Spinal cord (tissue), 10 donors: ENCODE measurements around the gene PAX8. TPM values are rescaled to one million over a fixed set of nuclear protein-coding genes. Genes with fewer than 3 reads are reported as not detected.

Experiments used
- DNase-seq, 6 donors: peaks; one replicate each; pipeline versions ENCODE4 v3.0.0 to v3.0.0-alpha.2; 2013 to 2015; ENCODE audit warnings: low spot score in 6 of 6, low read depth in 4 of 6
- H3K27ac ChIP-seq: one replicate; pipeline ENCODE4 v1.5.1; 2013; ENCODE audit warnings: low read depth, low read length, control low read depth
- H3K27me3 ChIP-seq: one replicate; pipeline ENCODE4 v1.6.1; 2013; ENCODE audit warnings: low read length; ENCODE audit not compliant: control insufficient read depth, insufficient read depth
- H3K36me3 ChIP-seq: one replicate; pipeline ENCODE4 v1.6.1; 2013; ENCODE audit warnings: low read length; ENCODE audit not compliant: control insufficient read depth, insufficient read depth
- H3K4me1 ChIP-seq: one replicate; pipeline ENCODE4 v1.6.1; 2013; ENCODE audit warnings: low read length; ENCODE audit not compliant: control insufficient read depth, insufficient read depth
- H3K4me3 ChIP-seq: one replicate; pipeline ENCODE4 v1.5.1; 2013; ENCODE audit warnings: low read depth, low read length, control low read depth
- H3K9me3 ChIP-seq: one replicate; pipeline ENCODE4 v1.6.1; 2013; ENCODE audit warnings: low read length; ENCODE audit not compliant: control insufficient read depth, insufficient read depth
- WGBS: methylation state at CpG from one replicate; pipeline ENCODE4 v1.1.5; 2013; ENCODE audit warnings: missing lambda C conversion rate; ENCODE audit not compliant: insufficient coverage; 5-methylcytosine and 5-hydroxymethylcytosine counted together
- polyA plus RNA-seq, 2 donors: library from polyadenylated mRNA; unstranded; fragments of 120-200 nt; gene quantifications; one replicate each; pipeline ENCODE4 v1.2.1, GENCODE V29; 2013; ENCODE audit not compliant: insufficient read length in 2 of 2
- total RNA-seq, 2 donors: library from RNA; depleted of rRNA in 1 of 2; stranded (reverse); fragments of 120-200 nt in 1 of 2; fragments of >200 nt in 1 of 2; gene quantifications; one replicate each; pipeline versions ENCODE4 v1.2.3 to v1.2.4, GENCODE V29; 2013 to 2014
- donor health status: healthy.

PAX8 gene
- total and polyA plus RNA-seq, 4 donors: 3.7 to 42.7 (median 16.1) TPM

- Histone ChIP-seq H3K4me3 (no peak overlapping the region), H3K27me3 (no peaks in the 10 kb centered on the region), H3K9me3 (no peaks in the 10 kb centered on the region), H3K36me3 (peaks cover 7% of the 10 kb centered on the region), H3K4me1 (peaks cover 40% of the 10 kb centered on the region), H3K27ac (peak overlapping the region; percentile 57)
- 65% methylated on average over 12 of the region's 13 CpGs for WGBS
- peak in 2 of 6 donors; percentile 80 to 84 for DNase-seq
Observed at GRCh38 chr2:113202305-113203216, 76.2 kb downstream of the PAX8 start.

GRCh38 chr2:113201496-113202304 lies 77.0 kb downstream of the PAX8 start:
- WGBS: 95% methylated on average over 5 of the region's 8 CpGs
- no peak for DNase-seq
- Histone ChIP-seq H3K36me3 (peaks cover 7% of the 10 kb centered on the region), H3K27ac (peak overlapping the region; percentile 75), H3K4me3 (no peak overlapping the region), H3K27me3 (no peaks in the 10 kb centered on the region), H3K4me1 (peaks cover 40% of the 10 kb centered on the region), H3K9me3 (no peaks in the 10 kb centered on the region)

- Histone ChIP-seq H3K9me3 (no peaks in the 10 kb centered on the region), H3K36me3 (peaks cover 7% of the 10 kb centered on the region)
- DNase-seq: peak in 1 of 6 donors; percentile 48
Observed at GRCh38 chr2:113200736-113201490, 77.8 kb downstream of the PAX8 start.

GRCh38 chr2:113200236-113200635 lies 78.5 kb downstream of the PAX8 start:
- Histone ChIP-seq H3K36me3 (peaks cover 7% of the 10 kb centered on the region), H3K27me3 (no peaks in the 10 kb centered on the region), H3K4me1 (peaks cover 40% of the 10 kb centered on the region), H3K9me3 (no peaks in the 10 kb centered on the region), H3K27ac (no peak overlapping the region), H3K4me3 (no peak overlapping the region)
- DNase-seq: no peak
- 92% methylated on average over 3 of the region's 4 CpGs for WGBS

More at GRCh38 chr2:113200736-113201490, 77.8 kb downstream of the PAX8 start:
- H3K4me1 ChIP-seq: peaks cover 40% of the 10 kb centered on the region
- 97% methylated on average over 13 of the region's 17 CpGs for WGBS
- no peak overlapping the region for H3K4me3 ChIP-seq
- H3K27ac ChIP-seq: no peak overlapping the region
- H3K27me3 ChIP-seq: no peaks in the 10 kb centered on the region

- H3K4me1 ChIP-seq: peaks cover 38% of the 10 kb centered on the region
- H3K27me3 ChIP-seq: no peaks in the 10 kb centered on the region
- no peaks in the 10 kb centered on the region for H3K9me3 ChIP-seq
- peak overlapping the region; percentile 62 for H3K4me3 ChIP-seq
- H3K36me3 ChIP-seq: peaks cover 7% of the 10 kb centered on the region
- under 1% methylated on average over 79 of the region's 79 CpGs for whole genome bisulfite sequencing
- no peak overlapping the region for H3K27ac ChIP-seq
- DNase-seq: peak in 4 of 6 donors; percentile 64 to 93 (median 78)
Observed at GRCh38 chr2:113198790-113199612, 79.7 kb downstream of the PAX8 start.

GRCh38 chr2:113198048-113198789 lies 80.5 kb downstream of the PAX8 start:
- H3K27me3 ChIP-seq: no peaks in the 10 kb centered on the region
- peaks cover 7% of the 10 kb centered on the region for H3K36me3 ChIP-seq
- no peak overlapping the region for H3K27ac ChIP-seq
- peak overlapping the region; percentile 62 for H3K4me3 ChIP-seq
- peaks cover 35% of the 10 kb centered on the region for H3K4me1 ChIP-seq
- DNase-seq: no peak
- 49% methylated on average over 21 of the region's 32 CpGs for WGBS
- no peaks in the 10 kb centered on the region for H3K9me3 ChIP-seq

- DNase-seq: no peak
- Histone ChIP-seq H3K36me3 (peaks cover 9% of the 10 kb centered on the region), H3K4me3 (no peak overlapping the region), H3K27me3 (no peaks in the 10 kb centered on the region), H3K9me3 (no peaks in the 10 kb centered on the region), H3K27ac (no peak overlapping the region), H3K4me1 (peaks cover 30% of the 10 kb centered on the region)
- 90% methylated on average over 12 of the region's 17 CpGs for WGBS
Observed at GRCh38 chr2:113197347-113198047, 81.2 kb downstream of the PAX8 start.

GRCh38 chr2:113196839-113197238 lies 81.9 kb downstream of the PAX8 start:
- no peak overlapping the region for H3K27ac ChIP-seq
- no peak overlapping the region for H3K4me3 ChIP-seq
- H3K4me1 ChIP-seq: peaks cover 24% of the 10 kb centered on the region
- DNase-seq: no peak
- peaks cover 9% of the 10 kb centered on the region for H3K36me3 ChIP-seq
- H3K9me3 ChIP-seq: no peaks in the 10 kb centered on the region
- no peaks in the 10 kb centered on the region for H3K27me3 ChIP-seq
- WGBS: 83% methylated on average over 4 of the region's 4 CpGs
